OCI-LY3 (cell line): Measurements from ENCODE around the gene SMIM15.

Experiments
- CTCF ChIP-seq: fragments of 200-600, 300-600 bp; sonication (generic); IDR thresholded peaks from 2 replicates; pipeline ENCODE4 v1.5.1; 2014; ENCODE audit warnings: antibody characterized with exemption, low read length, low read depth
- EZH2phosphoT487 ChIP-seq: fragments of 200-600 bp; shearing (Covaris generic); IDR thresholded peaks from 2 replicates; pipeline ENCODE4 v1.6.1; 2018; ENCODE audit warnings: antibody characterized with exemption, mixed run types, low read depth

- TF ChIP-seq CTCF: no peak
- TF ChIP-seq EZH2phosphoT487: no peak
Measured at GRCh38 chr5:61200582-61201155, 38.4 kb upstream of the SMIM15 start.
